Left cardiac atrium (tissue), 2 donors: ENCODE results near the gene PRSS56. TPM values are rescaled to one million over a fixed set of nuclear protein-coding genes. Genes with fewer than 3 reads are reported as not detected.

Source experiments
- total RNA-seq, 2 donors: library from RNA; stranded (reverse); fragmentation: NEBNext Ultra II Directional; extraction: Animal tissue kit (Norgen Biotek cat#: 25700); gene quantifications; one replicate each; pipeline ENCODE4 v1.2.1, GENCODE V29; 2021
- donor health status: DM: no; HTN: yes; CAD: no; lungs with severe emphysema.
- donor health status: DM: yes; HTN: yes; CAD: no.

PRSS56 gene
- total RNA-seq, 2 donors from 2014 or later, result 0.16 TPM; not detected in 1

Other genes with a start within 250 kb of the PRSS56 start
- gene ALPP, start 141.6 kb upstream of the PRSS56 start, total RNA-seq, result not detected
- not detected for gene ALPG, start 113.5 kb upstream of the PRSS56 start, total RNA-seq
- not detected for gene ALPI, start 64.2 kb upstream of the PRSS56 start, total RNA-seq
- gene ECEL1, start 32.6 kb upstream of the PRSS56 start, total RNA-seq, result under 1 TPM; 0.26 to 0.47 TPM
- gene CHRND, start 5.8 kb downstream of the PRSS56 start, total RNA-seq, result under 1 TPM in 1 of 2 donors, not detected in 1; 0.35 TPM
- gene CHRNG, start 19.3 kb downstream of the PRSS56 start, total RNA-seq, result not detected
- gene TIGD1, start 30.2 kb downstream of the PRSS56 start, total RNA-seq, result 1 to 10 TPM; 2.0 to 2.8 TPM
- gene EIF4E2, start 30.3 kb downstream of the PRSS56 start, total RNA-seq, result 10 to 100 TPM; 45.8 to 48.5 TPM
- gene EFHD1, start 113.2 kb downstream of the PRSS56 start, total RNA-seq, result 10 to 100 TPM; 16.9 to 19.3 TPM
- 10 to 100 TPM; 53.5 to 57.4 TPM for gene GIGYF2, start 176.9 kb downstream of the PRSS56 start, total RNA-seq